ENCODE measurements around the gene CNTNAP2.

GRCh38 chr7:147670759-147671158 is 1554.2 kb downstream of the CNTNAP2 start:
- no peak for TF ChIP-seq POLR2A (IDR thresholded peaks at IDR 0.05)
- TF ChIP-seq CTCF (IDR thresholded peaks at IDR 0.05) = no peak

Measured in suprapubic skin (tissue), 3 donors.